ENCODE measurements around the gene AFMID. TPM values are rescaled to one million over a fixed set of nuclear protein-coding genes. Genes with fewer than 3 reads are reported as not detected.

The AFMID gene
- total and polyA plus RNA-seq, 2 donors (not counting 3 experiments of a cell fraction or from before 2014, with no cell fraction given) = 33.5 to 42.9 TPM

GRCh38 chr17:78168242-78168902 lies 18.8 kb upstream of the AFMID start, which contains the start of gene SYNGR2:
Gene SYNGR2 (plus strand): TSS chr17:78168581. CDS start chr17:78168617, 36 bp downstream.
- BruUV-seq (replicated peaks) = no TSS peak
- TF ChIP-seq POLR2A (IDR thresholded peaks at IDR 0.05; ENCODE audit: low read depth, low read length) (peak; percentile 68), POLR2AphosphoS5 (IDR thresholded peaks at IDR 0.05; ENCODE audit: insufficient read depth, low read depth, low read length) (peak; percentile 72), EZH2 (IDR thresholded peaks at IDR 0.05; ENCODE audit: borderline replicate concordance, low read depth, low read length, severe bottlenecking) (no peak), JUN (IDR thresholded peaks at IDR 0.05; ENCODE audit: borderline replicate concordance, insufficient read depth, insufficient read length, low read depth) (no peak)
- Histone ChIP-seq H3K9me3 (replicated peaks; ENCODE audit: control insufficient read depth, insufficient read depth, low read length) (no peaks in the 10 kb centered on the region), H3K4me3 (replicated peaks in 1 of 3; ENCODE audit: insufficient read depth in 1 of 3, low read depth in 1 of 3, low read length in 3 of 3) (peak within 1 kb of the TSS; percentile 24 to 74 (median 74)), H4K20me1 (replicated peaks; ENCODE audit: control insufficient read depth, extremely low read depth, insufficient read depth, low read length) (no peaks in the 10 kb centered on the region), H3K36me3 (ENCODE audit: control insufficient read depth in 2 of 2, extremely low read depth in 1 of 2, insufficient read depth in 2 of 2, low read length in 2 of 2) (peaks cover 0 to 6% of the 10 kb centered on the region in 2 experiments), H3K27me3 (ENCODE audit: control insufficient read depth in 2 of 2, insufficient read depth in 2 of 2, low read length in 2 of 2) (no peaks in the 10 kb centered on the region), H3K4me1 (ENCODE audit: control insufficient read depth, extremely low read depth, insufficient read depth, low read length) (peaks cover 2% of the 10 kb centered on the region), H3K9ac (replicated peaks; ENCODE audit: extremely low read depth, insufficient read depth, low read length) (peak within 1 kb of the TSS; percentile 56), H3K27ac (ENCODE audit: insufficient read depth, low read depth, low read length) (no peak within 1 kb of the TSS), H2AFZ (ENCODE audit: low read depth, low read length) (peak within 1 kb of the TSS; percentile 53), H3K4me2 (ENCODE audit: insufficient read depth, low read length) (peak within 1 kb of the TSS; percentile 59), H3K79me2 (ENCODE audit: control insufficient read depth, insufficient read depth, low read length) (no peaks in the 10 kb centered on the region), H3K9me1 (replicated peaks; ENCODE audit: control insufficient read depth, extremely low read depth, insufficient read depth, low read length) (no peaks in the 10 kb centered on the region)
- ChIA-PET POLR2A (no interaction called here), CTCF (interaction anchor here (1.8 kb wide), 1 partner anchor 83 kb away, joined by 8 read pairs; no protein-coding TSS in a partner anchor)
- DNase-seq (ENCODE audit: low read depth, low spot score) = peak; percentile 57
- dilution Hi-C loops (cut with MboI; ENCODE audit: extremely low pct_ligation_motif_present, low sequenced_read_pairs) (no loop called here), intact Hi-C loops (cut with micrococcal nuclease) (loop anchor here (2.0 to 5.0 kb wide), 2 partner anchors 28 to 36 kb away; partner anchors contain the start of gene TMC8)
- peak; percentile 78 for FAIRE-seq
